ENCODE results near the gene CST9. TPM values are rescaled to one million over a fixed set of nuclear protein-coding genes. Genes with fewer than 3 reads are reported as not detected.

CST9 gene
- total RNA-seq, 2 donors from 2014 or later: not detected

DNA sequence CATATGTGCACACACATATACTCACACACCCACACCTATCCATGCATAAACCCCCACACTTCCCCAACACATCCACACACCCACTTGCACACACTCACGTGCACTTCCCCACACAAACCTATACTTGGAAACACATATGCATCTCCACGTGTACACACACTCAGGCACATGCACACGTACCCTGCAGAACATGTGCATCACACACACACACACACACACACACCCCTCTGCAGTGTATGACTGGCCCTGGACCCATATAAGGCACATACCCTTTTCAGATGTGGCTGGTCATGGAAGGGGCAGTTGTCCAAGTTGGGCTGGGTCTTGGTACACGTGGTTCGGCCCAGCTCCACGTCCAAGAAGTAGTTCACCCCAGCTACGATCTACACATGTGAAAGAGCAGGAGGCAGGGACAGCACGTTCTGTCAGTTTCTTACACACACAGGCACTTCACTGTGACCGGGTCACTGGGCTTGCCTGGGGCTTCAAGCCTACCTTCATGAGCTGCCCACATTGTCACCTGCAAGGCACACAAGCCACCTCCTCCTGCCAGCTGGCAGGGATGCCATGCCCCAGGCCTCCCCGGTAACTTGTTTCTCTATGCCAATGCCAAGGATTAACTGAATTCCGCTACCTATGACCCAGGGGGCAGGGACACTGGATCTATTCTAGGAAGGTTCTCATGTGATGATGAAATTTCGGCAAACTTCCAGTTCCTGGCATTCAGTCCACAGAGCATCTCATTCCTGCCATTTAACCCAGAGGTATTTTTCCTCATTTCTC is 29.5 kb upstream of the CST9 start:
- no peaks in the 10 kb centered on the region for H3K27me3 ChIP-seq (replicated peaks; ENCODE audit: insufficient read depth)
- no peak for DNase-seq (ENCODE audit: low spot score)
- H3K4me1 ChIP-seq (replicated peaks): peaks cover 9% of the 10 kb centered on the region
- no peaks in the 10 kb centered on the region for H3K36me3 ChIP-seq
- intact Hi-C loops (cut with DNase I): loop anchor here (10.0 kb wide), 2 partner anchors 210 to 1420 kb away; partner anchors contain the start of genes ACSS1 and NAPB
- H3K9me3 ChIP-seq: no peaks in the 10 kb centered on the region
- peak overlapping the region; percentile 3 to 30 for H3K27ac ChIP-seq
- TF ChIP-seq POLR2AphosphoS5 (IDR thresholded peaks at IDR 0.05) (peak; percentile 27), POLR2A (IDR thresholded peaks at IDR 0.05) (no peak)
- no peak overlapping the region for H3K4me3 ChIP-seq
- 44% methylated on average over 12 of the region's 12 CpGs for whole genome bisulfite sequencing

DNA sequence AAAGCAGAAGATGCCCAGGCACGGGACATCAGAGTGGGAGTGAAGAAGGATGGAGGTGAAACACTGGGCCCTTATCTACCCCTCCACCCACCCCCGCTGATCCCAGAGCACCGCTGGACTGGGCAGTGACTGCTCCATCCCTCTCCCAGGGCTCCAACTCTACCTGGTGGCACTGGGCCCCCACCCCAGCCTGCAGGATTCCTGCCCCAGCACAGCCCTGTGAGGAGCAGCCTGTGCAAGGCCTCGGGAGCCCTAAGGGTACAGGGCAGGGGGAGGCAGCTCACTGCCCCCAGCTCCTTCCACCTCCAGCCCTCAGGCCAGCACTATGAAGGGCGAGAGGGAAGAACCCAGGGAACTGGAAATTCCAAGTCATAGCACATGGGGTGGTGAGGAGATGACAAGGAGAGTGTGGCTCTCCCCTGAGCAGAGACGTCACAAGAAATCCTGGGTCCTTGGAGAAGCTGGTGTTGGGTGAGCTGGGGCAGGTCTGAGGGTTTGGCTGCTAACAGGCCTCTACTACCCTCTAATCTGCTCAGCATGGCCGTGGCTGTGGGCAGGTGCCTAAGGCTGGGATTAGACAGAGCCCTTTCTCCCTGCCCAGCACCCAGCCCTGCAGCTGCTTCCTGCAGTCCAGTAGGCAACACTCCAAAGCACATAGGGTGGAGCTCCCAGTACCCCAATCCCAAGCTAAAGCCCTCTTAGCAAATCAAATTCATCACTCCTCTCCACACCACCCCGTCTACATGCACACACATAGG is 28.5 kb upstream of the CST9 start:
- H3K27ac ChIP-seq: no peak overlapping the region
- TF ChIP-seq, protein P1, sequence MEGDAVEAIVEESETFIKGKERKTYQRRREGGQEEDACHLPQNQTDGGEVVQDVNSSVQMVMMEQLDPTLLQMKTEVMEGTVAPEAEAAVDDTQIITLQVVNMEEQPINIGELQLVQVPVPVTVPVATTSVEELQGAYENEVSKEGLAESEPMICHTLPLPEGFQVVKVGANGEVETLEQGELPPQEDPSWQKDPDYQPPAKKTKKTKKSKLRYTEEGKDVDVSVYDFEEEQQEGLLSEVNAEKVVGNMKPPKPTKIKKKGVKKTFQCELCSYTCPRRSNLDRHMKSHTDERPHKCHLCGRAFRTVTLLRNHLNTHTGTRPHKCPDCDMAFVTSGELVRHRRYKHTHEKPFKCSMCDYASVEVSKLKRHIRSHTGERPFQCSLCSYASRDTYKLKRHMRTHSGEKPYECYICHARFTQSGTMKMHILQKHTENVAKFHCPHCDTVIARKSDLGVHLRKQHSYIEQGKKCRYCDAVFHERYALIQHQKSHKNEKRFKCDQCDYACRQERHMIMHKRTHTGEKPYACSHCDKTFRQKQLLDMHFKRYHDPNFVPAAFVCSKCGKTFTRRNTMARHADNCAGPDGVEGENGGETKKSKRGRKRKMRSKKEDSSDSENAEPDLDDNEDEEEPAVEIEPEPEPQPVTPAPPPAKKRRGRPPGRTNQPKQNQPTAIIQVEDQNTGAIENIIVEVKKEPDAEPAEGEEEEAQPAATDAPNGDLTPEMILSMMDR (IDR thresholded peaks at IDR 0.05): no peak
- TF ChIP-seq POLR2AphosphoS5 (IDR thresholded peaks at IDR 0.05) (no peak), POLR2A (IDR thresholded peaks at IDR 0.05) (no peak)
- H3K4me1 ChIP-seq (replicated peaks): peaks cover 9% of the 10 kb centered on the region
- H3K36me3 ChIP-seq: no peaks in the 10 kb centered on the region
- intact Hi-C loops (cut with DNase I): loop anchor here (10.0 kb wide), 2 partner anchors 209 to 1421 kb away; partner anchors contain the start of genes ACSS1 and NAPB
- H3K27me3 ChIP-seq (replicated peaks; ENCODE audit: insufficient read depth): no peaks in the 10 kb centered on the region
- WGBS: 79% methylated on average over 8 of the region's 8 CpGs
- no peak overlapping the region for H3K4me3 ChIP-seq
- H3K9me3 ChIP-seq: no peaks in the 10 kb centered on the region
- DNase-seq (ENCODE audit: low spot score): no peak

DNA sequence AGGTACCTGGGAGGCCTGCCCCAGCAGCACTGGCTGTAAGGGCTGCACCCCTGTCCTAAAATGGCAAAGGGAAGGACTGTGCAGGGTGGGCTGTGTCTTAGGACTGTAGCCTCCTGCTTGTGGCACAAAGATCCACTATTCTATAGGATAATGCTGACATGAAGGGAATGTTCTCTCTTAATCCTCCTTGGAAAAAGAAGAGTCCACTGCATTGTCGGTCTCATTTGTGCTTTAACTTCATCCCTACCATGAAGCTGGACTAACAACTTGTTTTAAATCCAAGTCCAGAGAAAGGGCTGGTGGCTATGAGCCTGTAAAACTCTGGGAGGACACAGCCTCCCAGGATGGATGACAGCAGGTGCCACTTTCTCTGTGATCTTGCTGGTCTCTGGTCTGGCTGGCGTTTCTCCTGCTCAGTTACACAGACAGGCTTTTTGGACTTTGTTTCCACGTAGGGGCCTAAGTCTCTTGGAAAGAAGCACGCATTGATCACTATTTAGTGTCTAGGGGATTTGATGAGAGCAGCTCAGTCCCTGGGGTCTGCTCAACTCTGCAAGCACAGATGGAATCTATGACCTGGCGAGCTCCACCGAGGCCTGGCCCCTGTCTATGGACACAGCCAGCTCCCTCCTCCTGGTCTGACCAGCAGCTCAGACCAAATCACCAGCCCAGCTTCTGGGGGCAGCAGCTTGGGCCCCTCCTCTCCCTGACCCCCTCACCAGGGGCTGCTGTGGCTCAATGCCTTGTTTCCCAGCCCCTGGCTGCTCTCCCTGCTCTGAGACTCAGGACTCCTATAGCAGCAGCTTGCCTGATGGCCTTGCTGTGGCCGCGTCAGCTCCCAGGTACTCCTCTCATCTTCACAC is 27.2 kb upstream of the CST9 start:
- intact Hi-C loops (cut with DNase I): loop anchor here (10.0 kb wide), 2 partner anchors 208 to 1422 kb away; partner anchors contain the start of genes ACSS1 and NAPB
- TF ChIP-seq, protein P1 (IDR thresholded peaks at IDR 0.05): no peak
- no peak for TF ChIP-seq POLR2A (IDR thresholded peaks at IDR 0.05)
- WGBS: 76% methylated on average over 8 of the region's 8 CpGs
- Histone ChIP-seq H3K27ac (no peak overlapping the region), H3K27me3 (replicated peaks; ENCODE audit: insufficient read depth) (no peaks in the 10 kb centered on the region), H3K9me3 (no peaks in the 10 kb centered on the region), H3K4me3 (no peak overlapping the region), H3K36me3 (no peaks in the 10 kb centered on the region), H3K4me1 (replicated peaks) (peaks cover 9% of the 10 kb centered on the region)
- no peak for DNase-seq (ENCODE audit: low spot score)

DNA sequence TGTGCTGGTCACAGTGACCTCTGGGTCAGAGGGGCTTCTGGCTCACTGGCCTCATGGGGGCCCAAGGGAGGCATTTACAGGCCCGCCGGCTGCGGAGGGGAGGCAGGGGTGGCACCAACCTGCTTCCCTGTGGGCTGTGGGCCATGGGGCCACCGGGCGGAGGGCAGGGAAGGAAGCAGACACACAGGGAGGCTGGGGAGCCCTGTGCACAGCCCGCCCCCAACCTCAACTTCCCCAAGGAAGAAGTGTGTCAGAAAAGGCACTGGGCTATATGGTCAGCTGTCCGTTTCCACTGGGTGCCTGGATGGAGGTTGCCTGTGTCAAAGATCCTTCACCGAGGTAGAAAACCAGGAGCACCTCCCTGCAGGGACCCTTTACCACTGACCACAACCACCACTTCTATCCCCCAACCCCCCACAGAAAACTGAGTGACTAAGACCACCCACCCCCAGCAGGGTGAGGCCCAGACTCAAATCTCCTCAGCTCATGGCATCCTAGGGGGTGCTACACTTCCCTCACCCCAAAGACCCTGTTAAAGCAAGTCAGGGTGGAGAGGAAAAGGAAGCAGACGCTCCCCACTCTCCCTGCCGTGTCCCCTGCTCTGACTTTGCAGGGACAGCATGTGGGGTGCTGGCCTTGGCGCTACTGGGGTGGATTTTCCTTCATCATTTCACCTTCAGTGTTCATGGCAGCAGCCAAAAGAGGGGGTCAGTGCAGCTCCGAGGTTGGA is 26.4 kb upstream of the CST9 start:
- H3K36me3 ChIP-seq: no peaks in the 10 kb centered on the region
- WGBS: 76% methylated on average over 12 of the region's 12 CpGs
- intact Hi-C loops (cut with DNase I): loop anchor here (10.0 kb wide), 2 partner anchors 207 to 1423 kb away; partner anchors contain the start of genes ACSS1 and NAPB
- DNase-seq (ENCODE audit: low spot score): no peak
- no peaks in the 10 kb centered on the region for H3K9me3 ChIP-seq
- no peak overlapping the region for H3K27ac ChIP-seq
- no peak overlapping the region for H3K4me3 ChIP-seq
- no peaks in the 10 kb centered on the region for H3K27me3 ChIP-seq (replicated peaks; ENCODE audit: insufficient read depth)
- H3K4me1 ChIP-seq (replicated peaks): peaks cover 9% of the 10 kb centered on the region
- TF ChIP-seq POLR2AphosphoS5 (IDR thresholded peaks at IDR 0.05): no peak
- TF ChIP-seq, protein P1 (IDR thresholded peaks at IDR 0.05): no peak
- no peak for TF ChIP-seq POLR2A (IDR thresholded peaks at IDR 0.05)
